ENCODE measurements around the gene KRT31.

Gene KRT31

DNA sequence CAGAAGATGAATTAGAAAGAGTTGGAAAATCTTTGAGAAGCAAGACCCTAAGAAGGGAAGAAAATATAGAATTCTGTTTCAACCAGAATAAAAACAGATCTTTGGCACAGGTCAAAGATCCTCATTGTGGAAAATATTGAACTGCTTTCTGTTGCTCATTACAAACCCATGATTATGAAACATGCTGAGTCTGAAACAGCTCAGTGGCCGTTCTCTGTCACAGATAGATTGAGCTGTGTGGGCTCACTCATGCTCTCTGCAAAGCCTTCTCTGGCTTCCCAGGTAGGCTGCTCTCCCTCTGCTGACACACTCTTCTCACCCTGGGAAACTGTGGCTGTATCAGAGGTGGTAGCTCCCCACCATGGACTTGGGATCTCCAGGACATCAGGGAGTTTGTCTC lies 46.8 kb upstream of the KRT31 start:
- no peak overlapping the region for H3K4me3 ChIP-seq (ENCODE audit: low read depth, low read length, poor library complexity, severe bottlenecking)
- no peak overlapping the region for H3K4me2 ChIP-seq (ENCODE audit: low read length)
- H3K27ac ChIP-seq (ENCODE audit: low read depth, low read length, poor library complexity, severe bottlenecking), result no peak overlapping the region
- H4K20me1 ChIP-seq (ENCODE audit: insufficient read depth, low read length), result no peaks in the 10 kb centered on the region
- H3K79me2 ChIP-seq (ENCODE audit: insufficient read depth, low read length), result no peaks in the 10 kb centered on the region
- no peak overlapping the region for H2AFZ ChIP-seq (ENCODE audit: low read length)
- no peaks in the 10 kb centered on the region for H3K4me1 ChIP-seq (ENCODE audit: insufficient read depth, low read length, severe bottlenecking)
- TF ChIP-seq EZH2 (IDR thresholded peaks at IDR 0.05; ENCODE audit: borderline replicate concordance, low read length), result no peak
- no peak for TF ChIP-seq CTCF (IDR thresholded peaks at IDR 0.05; ENCODE audit: low read length)
- no peaks in the 10 kb centered on the region for H3K36me3 ChIP-seq (ENCODE audit: insufficient read depth, low read length)
- H3K9ac ChIP-seq (ENCODE audit: low read length), result no peak overlapping the region
- 0 out of 2 replicates have a peak, but pooled peaks cover 4% of the 10 kb centered on the region for H3K27me3 ChIP-seq (ENCODE audit: insufficient read depth, low read length)
- no peaks in the 10 kb centered on the region for H3K9me3 ChIP-seq (ENCODE audit: low read length)
- H3K9me2 ChIP-seq (ENCODE audit: low read depth, low read length), result no peaks in the 10 kb centered on the region
- no peaks in the 10 kb centered on the region for H3F3A ChIP-seq (ENCODE audit: insufficient read depth, low read length)

- Histone ChIP-seq H3K36me3 (ENCODE audit: insufficient read depth, low read length) (no peaks in the 10 kb centered on the region), H3K4me2 (ENCODE audit: low read length) (no peak overlapping the region), H3K4me3 (ENCODE audit: low read depth, low read length, poor library complexity, severe bottlenecking) (no peak overlapping the region), H3K9me2 (ENCODE audit: low read depth, low read length) (no peaks in the 10 kb centered on the region), H3K27me3 (ENCODE audit: insufficient read depth, low read length) (0 out of 2 replicates have a peak, but pooled peaks cover 4% of the 10 kb centered on the region), H3K27ac (ENCODE audit: low read depth, low read length, poor library complexity, severe bottlenecking) (no peak overlapping the region), H2AFZ (ENCODE audit: low read length) (no peak overlapping the region), H3K4me1 (ENCODE audit: insufficient read depth, low read length, severe bottlenecking) (no peaks in the 10 kb centered on the region), H3F3A (ENCODE audit: insufficient read depth, low read length) (no peaks in the 10 kb centered on the region), H4K20me1 (ENCODE audit: insufficient read depth, low read length) (no peaks in the 10 kb centered on the region), H3K9ac (ENCODE audit: low read length) (no peak overlapping the region), H3K9me3 (ENCODE audit: low read length) (no peaks in the 10 kb centered on the region), H3K79me2 (ENCODE audit: insufficient read depth, low read length) (no peaks in the 10 kb centered on the region)
- TF ChIP-seq CTCF (IDR thresholded peaks at IDR 0.05; ENCODE audit: low read length), result no peak
- no peak for TF ChIP-seq EZH2 (IDR thresholded peaks at IDR 0.05; ENCODE audit: borderline replicate concordance, low read length)
These were observed 45.3 kb upstream of the KRT31 start for GRCh38 chr17:41442739-41443138.

- H3K27ac ChIP-seq (ENCODE audit: low read depth, low read length, poor library complexity, severe bottlenecking), result no peak within 1 kb of the TSS
- H3K4me1 ChIP-seq (ENCODE audit: insufficient read depth, low read length, severe bottlenecking), result no peaks in the 10 kb centered on the region
- no peaks in the 10 kb centered on the region; the same call in 1 of the 2 replicates for H4K20me1 ChIP-seq (ENCODE audit: insufficient read depth, low read length)
- H3K9me2 ChIP-seq (ENCODE audit: low read depth, low read length), result no peaks in the 10 kb centered on the region
- H3K79me2 ChIP-seq (ENCODE audit: insufficient read depth, low read length), result no peaks in the 10 kb centered on the region
- H3K27me3 ChIP-seq (ENCODE audit: insufficient read depth, low read length), result 0 out of 2 replicates have a peak, but pooled peaks cover 4% of the 10 kb centered on the region
- H3K36me3 ChIP-seq (ENCODE audit: insufficient read depth, low read length), result no peaks in the 10 kb centered on the region
- H3F3A ChIP-seq (ENCODE audit: insufficient read depth, low read length), result no peaks in the 10 kb centered on the region
- no peak within 1 kb of the TSS for H3K4me2 ChIP-seq (ENCODE audit: low read length)
- TF ChIP-seq EZH2 (IDR thresholded peaks at IDR 0.05; ENCODE audit: borderline replicate concordance, low read length) (no peak), CTCF (IDR thresholded peaks at IDR 0.05; ENCODE audit: low read length) (no peak)
- H3K9ac ChIP-seq (ENCODE audit: low read length), result no peak within 1 kb of the TSS
- H3K9me3 ChIP-seq (ENCODE audit: low read length), result no peaks in the 10 kb centered on the region
- no peak within 1 kb of the TSS for H2AFZ ChIP-seq (ENCODE audit: low read length)
- no peak within 1 kb of the TSS for H3K4me3 ChIP-seq (ENCODE audit: low read depth, low read length, poor library complexity, severe bottlenecking)
These were observed 43.2 kb upstream of the KRT31 start, which contains the start of gene KRT38 for GRCh38 chr17:41440531-41441033. Gene KRT38 (minus strand): TSS chr17:41440983. CDS start chr17:41440921, 62 bp downstream.
